ENCODE results near the gene NDUFS6.

DNA sequence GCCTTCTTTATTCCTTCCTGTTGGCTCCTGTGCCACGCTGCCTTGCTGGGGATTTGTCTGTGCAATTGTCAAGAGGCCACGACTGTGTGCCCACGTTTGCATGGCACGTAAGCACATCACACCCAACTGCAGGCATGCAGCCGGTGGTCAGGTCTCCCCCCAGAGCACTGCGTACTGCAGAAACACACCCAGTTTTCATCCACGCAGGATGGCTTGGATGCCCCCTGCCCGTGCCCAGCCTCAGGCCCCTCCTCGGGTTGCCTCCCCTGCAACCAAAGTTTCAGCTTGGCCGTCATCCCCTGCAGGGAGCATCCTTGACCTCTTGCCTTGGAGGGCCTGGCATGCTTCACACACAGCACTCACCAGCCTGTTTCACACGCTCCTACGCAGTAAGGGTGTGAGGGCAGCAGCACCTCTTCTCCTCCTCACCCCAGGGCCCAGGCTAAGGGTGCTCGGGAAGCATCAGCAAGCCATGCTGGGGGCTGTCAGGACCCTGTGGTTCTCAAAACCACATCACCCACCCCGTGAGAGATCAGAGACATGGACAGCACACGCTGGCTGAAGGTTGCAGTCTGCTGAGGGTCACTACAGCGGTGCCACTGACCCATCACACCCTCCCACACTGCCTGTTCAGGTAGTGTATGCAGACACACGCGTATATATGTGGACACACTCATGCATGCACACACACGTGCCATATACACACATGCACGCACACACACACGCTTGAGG is 4.7 kb upstream of the NDUFS6 start:
- TF ChIP-seq, protein P1, sequence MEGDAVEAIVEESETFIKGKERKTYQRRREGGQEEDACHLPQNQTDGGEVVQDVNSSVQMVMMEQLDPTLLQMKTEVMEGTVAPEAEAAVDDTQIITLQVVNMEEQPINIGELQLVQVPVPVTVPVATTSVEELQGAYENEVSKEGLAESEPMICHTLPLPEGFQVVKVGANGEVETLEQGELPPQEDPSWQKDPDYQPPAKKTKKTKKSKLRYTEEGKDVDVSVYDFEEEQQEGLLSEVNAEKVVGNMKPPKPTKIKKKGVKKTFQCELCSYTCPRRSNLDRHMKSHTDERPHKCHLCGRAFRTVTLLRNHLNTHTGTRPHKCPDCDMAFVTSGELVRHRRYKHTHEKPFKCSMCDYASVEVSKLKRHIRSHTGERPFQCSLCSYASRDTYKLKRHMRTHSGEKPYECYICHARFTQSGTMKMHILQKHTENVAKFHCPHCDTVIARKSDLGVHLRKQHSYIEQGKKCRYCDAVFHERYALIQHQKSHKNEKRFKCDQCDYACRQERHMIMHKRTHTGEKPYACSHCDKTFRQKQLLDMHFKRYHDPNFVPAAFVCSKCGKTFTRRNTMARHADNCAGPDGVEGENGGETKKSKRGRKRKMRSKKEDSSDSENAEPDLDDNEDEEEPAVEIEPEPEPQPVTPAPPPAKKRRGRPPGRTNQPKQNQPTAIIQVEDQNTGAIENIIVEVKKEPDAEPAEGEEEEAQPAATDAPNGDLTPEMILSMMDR (IDR thresholded peaks at IDR 0.05): no peak
- no peak for TF ChIP-seq POLR2AphosphoS5 (IDR thresholded peaks at IDR 0.05)
- no peak for TF ChIP-seq EP300 (IDR thresholded peaks at IDR 0.05)
- TF ChIP-seq POLR2A (IDR thresholded peaks at IDR 0.05): no peak
